H9 (cell line): Measurements from ENCODE around the gene SDR39U1. TPM values are rescaled to one million over a fixed set of nuclear protein-coding genes. Genes with fewer than 3 reads are reported as not detected.
A peak's percentile ranks its signal among the peaks of the same experiment; 100 is the strongest.

ENCODE experiments used
- DNase-seq: peaks from one replicate; pipeline ENCODE4 v3.0.0-alpha.2; 2017
- H2AFZ ChIP-seq: one replicate; pipeline ENCODE4 v1.6.1; 2013; ENCODE audit warnings: mild to moderate bottlenecking, low read length, control low read depth, moderate library complexity
- H2AK5ac ChIP-seq: 2 replicates; pipeline ENCODE4 v1.6.1; 2013; ENCODE audit warnings: low read length, control low read depth, mixed read lengths; ENCODE audit not compliant: insufficient read length
- H2BK120ac ChIP-seq: one replicate; pipeline ENCODE4 v1.6.1; 2013; ENCODE audit warnings: low read depth, mild to moderate bottlenecking, low read length, control low read depth, inconsistent platforms; ENCODE audit not compliant: poor library complexity, severe bottlenecking
- H2BK12ac ChIP-seq: 2 replicates; pipeline ENCODE4 v1.6.1; 2013; ENCODE audit warnings: low read length, control low read depth, mixed read lengths, low read depth; ENCODE audit not compliant: insufficient read length
- H2BK15ac ChIP-seq: 2 replicates; pipeline ENCODE4 v1.6.1; 2013; ENCODE audit warnings: low read depth, low read length, control low read depth
- H2BK20ac ChIP-seq: one replicate; pipeline ENCODE4 v1.6.1; 2013; ENCODE audit warnings: low read depth, mild to moderate bottlenecking, low read length, control low read depth, inconsistent platforms; ENCODE audit not compliant: poor library complexity, severe bottlenecking
- H2BK5ac ChIP-seq: 2 replicates; pipeline ENCODE4 v1.6.1; 2013; ENCODE audit warnings: low read length, control low read depth, mixed read lengths; ENCODE audit not compliant: insufficient read length
- H3K14ac ChIP-seq: 2 replicates; pipeline ENCODE4 v1.6.1; 2013; ENCODE audit warnings: low read length, control low read depth; ENCODE audit not compliant: insufficient read depth
- H3K18ac ChIP-seq: 2 replicates; pipeline ENCODE4 v1.6.1; 2013; ENCODE audit warnings: low read depth, mild to moderate bottlenecking, mixed read lengths, low read length, control low read depth; ENCODE audit not compliant: insufficient read length
- H3K23ac ChIP-seq: 2 replicates; pipeline ENCODE4 v1.6.1; 2013; ENCODE audit warnings: low read length, control low read depth, mixed read lengths, low read depth; ENCODE audit not compliant: insufficient read length
- H3K23me2 ChIP-seq: 2 replicates; pipeline ENCODE4 v1.6.1; 2013; ENCODE audit warnings: low read depth, mild to moderate bottlenecking, mixed read lengths, low read length, control low read depth; ENCODE audit not compliant: insufficient read length, poor library complexity, severe bottlenecking
- H3K27ac ChIP-seq: 2 replicates; pipeline ENCODE4 v1.5.1; 2013; ENCODE audit warnings: low read length, control low read depth, mixed read lengths, low read depth; ENCODE audit not compliant: insufficient read length
- H3K27me3 ChIP-seq: 2 replicates; pipeline ENCODE4 v1.6.1; 2013; ENCODE audit warnings: low read length, control low read depth, inconsistent platforms; ENCODE audit not compliant: insufficient read depth
- H3K4ac ChIP-seq: 2 replicates; pipeline ENCODE4 v1.6.1; 2013; ENCODE audit warnings: low read depth, mild to moderate bottlenecking, control low read depth, inconsistent platforms, low read length, moderate library complexity
- H3K4me1 ChIP-seq: 2 replicates; pipeline ENCODE4 v1.6.1; 2013; ENCODE audit warnings: low read length, control low read depth, inconsistent platforms; ENCODE audit not compliant: insufficient read depth
- H3K4me2 ChIP-seq: 2 replicates; pipeline ENCODE4 v1.6.1; 2013; ENCODE audit warnings: low read length, control low read depth, mixed read lengths; ENCODE audit not compliant: insufficient read length, insufficient read depth
- H3K56ac ChIP-seq: 2 replicates; pipeline ENCODE4 v1.6.1; 2013; ENCODE audit warnings: low read depth, mild to moderate bottlenecking, mixed read lengths, low read length, control low read depth; ENCODE audit not compliant: insufficient read length
- H3K79me1 ChIP-seq: 2 replicates; pipeline ENCODE4 v1.6.1; 2013; ENCODE audit warnings: low read depth, mild to moderate bottlenecking, moderate library complexity, low read length, control low read depth, inconsistent platforms; ENCODE audit not compliant: insufficient read depth, poor library complexity, severe bottlenecking
- H3K79me2 ChIP-seq: 2 replicates; pipeline ENCODE4 v1.6.1; 2013; ENCODE audit warnings: low read length, control low read depth, inconsistent platforms; ENCODE audit not compliant: insufficient read depth
- H3K9ac ChIP-seq: 2 replicates; pipeline ENCODE4 v1.6.1; 2013; ENCODE audit warnings: low read length, control low read depth, mixed read lengths; ENCODE audit not compliant: insufficient read length; ENCODE audit errors: extremely low read depth
- H3K9me3 ChIP-seq: one replicate; pipeline ENCODE4 v1.6.1; 2013; ENCODE audit warnings: low read depth, low read length, inconsistent platforms; ENCODE audit not compliant: control insufficient read depth
- H3T11ph ChIP-seq: one replicate; pipeline ENCODE4 v1.6.1; 2013; ENCODE audit warnings: mild to moderate bottlenecking, low read length, control low read depth, inconsistent platforms
- H4K20me1 ChIP-seq: one replicate; pipeline ENCODE4 v1.6.1; 2013; ENCODE audit not compliant: control insufficient read depth, insufficient read length, insufficient read depth
- H4K5ac ChIP-seq: 2 replicates; pipeline ENCODE4 v1.6.1; 2013; ENCODE audit warnings: low read depth, mild to moderate bottlenecking, mixed read lengths, low read length, control low read depth; ENCODE audit not compliant: insufficient read length
- H4K8ac ChIP-seq: replicated peaks from 2 replicates; pipeline ENCODE4 v1.6.1; 2013; ENCODE audit warnings: low read length, control low read depth, mixed read lengths, low read depth; ENCODE audit not compliant: insufficient read length
- H4K91ac ChIP-seq: 2 replicates; pipeline ENCODE4 v1.6.1; 2013; ENCODE audit warnings: low read depth, mild to moderate bottlenecking, moderate library complexity, mixed read lengths, low read length, control low read depth; ENCODE audit not compliant: insufficient read length
- H3K27ac Mint-ChIP-seq, 3 experiments: 2 replicates in 2 of 3; 3 replicates in 1 of 3; pipeline ENCODE4 v1.8.0; 2020 to 2021; ENCODE audit warnings: mixed read lengths in 3 of 3, mild to moderate bottlenecking in 1 of 3, moderate library complexity in 1 of 3
- H3K27me3 Mint-ChIP-seq: 2 replicates; pipeline ENCODE4 v1.8.0; 2021; ENCODE audit warnings: low read depth, mild to moderate bottlenecking, moderate library complexity, mixed read lengths
- H3K36me3 Mint-ChIP-seq, 3 experiments: 2 replicates in 2 of 3; 3 replicates in 1 of 3; pipeline ENCODE4 v1.8.0; 2020 to 2021; ENCODE audit warnings: low read depth in 3 of 3, mixed read lengths in 3 of 3; ENCODE audit not compliant: insufficient read depth in 1 of 3
- H3K4me1 Mint-ChIP-seq, 2 experiments: 2 replicates each; pipeline ENCODE4 v1.8.0; 2020; ENCODE audit warnings: mixed read lengths in 2 of 2
- H3K4me3 Mint-ChIP-seq, 2 experiments: 2 replicates in 1 of 2; 3 replicates in 1 of 2; pipeline ENCODE4 v1.8.0; 2020 to 2021; ENCODE audit warnings: mild to moderate bottlenecking in 2 of 2, mixed read lengths in 2 of 2, moderate library complexity in 1 of 2
- H3K9me3 Mint-ChIP-seq, 2 experiments: 2 replicates in 1 of 2; 3 replicates in 1 of 2; pipeline ENCODE4 v1.8.0; 2020; ENCODE audit warnings: mild to moderate bottlenecking in 2 of 2, mixed read lengths in 2 of 2, moderate library complexity in 1 of 2
- CTCF ChIP-seq: fragments of 200-600 bp; sonication (generic); conservative IDR thresholded peaks from 3 replicates; pipeline ENCODE4 v1.8.0; 2021; ENCODE audit warnings: antibody characterized with exemption, mild to moderate bottlenecking
- WGBS: extraction: QIAGEN DNeasy Blood & Tissue Kit; methylation state at CpG from one replicate; pipeline ENCODE4 v1.1.7; 2013; ENCODE audit warnings: missing lambda C conversion rate, low lambda C conversion rate, mixed read lengths; ENCODE audit not compliant: insufficient read length; ENCODE audit errors: extremely low coverage; 5-methylcytosine and 5-hydroxymethylcytosine counted together
- total RNA-seq: library from RNA; stranded (reverse); gene quantifications from 2 replicates; pipeline ENCODE4 v1.2.1, GENCODE V29; 2021

The SDR39U1 gene
- total RNA-seq, 1 experiment from 2014 or later: 56.2 TPM

DNA sequence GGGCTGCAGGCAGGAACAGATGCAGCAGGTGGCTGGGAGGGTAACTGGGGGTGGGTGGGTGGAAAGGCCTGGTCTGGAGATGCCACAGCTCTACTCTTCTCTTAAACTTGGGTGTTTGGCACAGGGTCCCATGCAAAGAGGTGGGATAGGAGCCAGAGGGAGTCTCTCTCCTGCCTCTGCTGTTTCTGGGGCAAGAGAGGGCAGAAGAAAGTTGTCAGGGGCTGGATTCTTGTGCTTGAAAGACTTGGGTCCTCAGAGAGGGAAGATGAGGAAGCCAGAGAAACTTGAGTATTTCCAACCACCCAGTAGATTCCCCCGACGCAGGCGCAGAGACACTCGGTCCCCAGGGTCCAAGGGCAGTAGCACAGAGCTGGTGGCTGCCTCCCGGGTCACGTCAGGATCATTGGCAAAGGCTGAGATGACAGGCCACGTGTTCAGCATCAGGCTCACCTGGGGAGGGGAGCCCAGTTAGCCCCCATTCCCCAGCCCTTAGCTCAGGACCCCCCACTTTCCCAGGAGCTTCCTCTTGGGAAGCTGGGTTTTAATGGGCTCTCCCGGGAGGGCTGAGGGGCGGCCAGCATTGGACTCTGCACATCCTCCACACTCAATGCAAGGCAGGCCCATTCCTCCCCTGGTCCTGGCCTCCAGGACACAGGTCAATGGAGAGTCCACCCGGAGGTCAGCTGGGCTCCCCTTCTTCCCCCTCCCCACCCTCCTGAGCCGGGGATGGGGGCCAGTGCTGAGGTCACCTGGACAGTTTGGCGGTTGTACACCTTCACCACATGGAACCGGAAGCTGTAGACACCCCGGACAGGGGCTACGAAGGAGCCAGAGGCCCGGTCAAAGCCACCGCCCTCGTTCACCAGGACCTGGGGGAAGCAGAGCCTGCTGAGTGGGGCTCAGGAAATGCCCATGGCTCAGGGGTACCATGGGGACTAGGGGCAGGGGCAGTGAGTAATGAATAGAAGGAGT lies 14.8 kb downstream of the SDR39U1 start:
- DNase-seq: no peak
- no peak overlapping the region for H3K27ac Mint-ChIP-seq
- H3K4ac ChIP-seq: no peak overlapping the region
- no peaks in the 10 kb centered on the region for H3K79me1 ChIP-seq
- no peak overlapping the region for H2BK15ac ChIP-seq
- H3K9me3 Mint-ChIP-seq: no peaks in the 10 kb centered on the region
- no CpG with 5 or more reads among the region's 18 CpGs for WGBS
- H4K20me1 ChIP-seq: peaks cover 2% of the 10 kb centered on the region
- H3K4me2 ChIP-seq: no peak overlapping the region
- H3K14ac ChIP-seq: no peak overlapping the region
- no peak overlapping the region for H3K23ac ChIP-seq
- H4K91ac ChIP-seq: no peak overlapping the region
- H3K27me3 Mint-ChIP-seq: peaks cover 8% of the 10 kb centered on the region
- H3K23me2 ChIP-seq: peaks cover 7% of the 10 kb centered on the region
- no peak overlapping the region for H3K9ac ChIP-seq
- no peak overlapping the region for H3K56ac ChIP-seq
- no peak overlapping the region for H2BK5ac ChIP-seq
- no peak overlapping the region for H3T11ph ChIP-seq
- no peak overlapping the region for H2BK12ac ChIP-seq
- H3K4me3 Mint-ChIP-seq: peak overlapping the region in 1 of 2 experiments; percentile 42; a peak in 1 of 5 replicates
- no peak overlapping the region for H4K5ac ChIP-seq
- peaks cover 29 to 30% of the 10 kb centered on the region in 2 experiments for H3K4me1 Mint-ChIP-seq
- no peak overlapping the region for H2BK120ac ChIP-seq
- H4K8ac ChIP-seq: no peak overlapping the region
- H3K27ac ChIP-seq: no peak overlapping the region
- H3K18ac ChIP-seq: no peak overlapping the region
- no peaks in the 10 kb centered on the region for H3K9me3 ChIP-seq
- H2AK5ac ChIP-seq: no peak overlapping the region
- TF ChIP-seq CTCF: no peak
- peaks cover 2% of the 10 kb centered on the region; the same call in 1 of the 2 replicates for H3K27me3 ChIP-seq
- H3K79me2 ChIP-seq: no peaks in the 10 kb centered on the region
- H3K4me1 ChIP-seq: peaks cover 3% of the 10 kb centered on the region; the same call in 1 of the 2 replicates
- H3K36me3 Mint-ChIP-seq: peaks cover 0 to 9% (median 5%) of the 10 kb centered on the region in 3 experiments; a peak in 5 of 7 replicates
- no peak overlapping the region for H2BK20ac ChIP-seq
- no peak overlapping the region for H2AFZ ChIP-seq
